Naive thymus-derived CD8-positive, alpha-beta T cell (primary cell): ENCODE measurements around the gene SLC35F3. TPM values are rescaled to one million over a fixed set of nuclear protein-coding genes. Genes with fewer than 3 reads are reported as not detected.

ENCODE experiments used
- ATAC-seq, 2 donors: fragments of 150-1000 bp; cut with Tn5 transposase in 1 of 2; sonication (Bioruptor Pico), chemical (Tn5 transposase) in 1 of 2; 1 replicate in 1 of 2; 2 replicates in 1 of 2; pipeline ENCODE4 v1.10.0; 2021; ENCODE audit warnings: mild to moderate bottlenecking in 2 of 2, moderate library complexity in 2 of 2
- POLR2A ChIA-PET: fragments of 350-600 bp; sonication (Branson Sonifier 250); formaldehyde crosslinking; loops from one replicate; lab custom pipeline; 2021; ENCODE audit warnings: antibody characterized with exemption; lab: Charles Lee
- DNase-seq, 10 donors: peaks; one replicate each; pipeline versions ENCODE4 v3.0.0 to v3.0.0-alpha.2; 2020 to 2022
- H3K27ac Mint-ChIP-seq, 10 donors: one replicate each; pipeline ENCODE4 v1.8.0; 2020 to 2022; ENCODE audit warnings: mild to moderate bottlenecking in 10 of 10, mixed read lengths in 10 of 10, moderate library complexity in 4 of 10, inconsistent platforms in 1 of 10
- H3K27me3 Mint-ChIP-seq, 5 donors: one replicate each; pipeline ENCODE4 v1.8.0; 2021 to 2022; ENCODE audit warnings: mixed read lengths in 5 of 5
- H3K36me3 Mint-ChIP-seq, 3 donors: one replicate each; pipeline ENCODE4 v1.8.0; 2020 to 2022; ENCODE audit warnings: mixed read lengths in 3 of 3, mild to moderate bottlenecking in 2 of 3, inconsistent platforms in 1 of 3
- H3K4me1 Mint-ChIP-seq, 4 donors: one replicate each; pipeline ENCODE4 v1.8.0; 2021 to 2022; ENCODE audit warnings: mixed read lengths in 4 of 4
- H3K4me3 Mint-ChIP-seq, 10 donors: one replicate each; pipeline ENCODE4 v1.8.0; 2020 to 2022; ENCODE audit warnings: mild to moderate bottlenecking in 10 of 10, mixed read lengths in 10 of 10, moderate library complexity in 6 of 10, inconsistent platforms in 1 of 10
- H3K9me3 Mint-ChIP-seq, 9 donors: one replicate each; pipeline ENCODE4 v1.8.0; 2020 to 2022; ENCODE audit warnings: mixed read lengths in 9 of 9, mild to moderate bottlenecking in 3 of 9, inconsistent platforms in 1 of 9, moderate library complexity in 1 of 9
- polyA plus RNA-seq, 3 donors: library from polyadenylated mRNA; unstranded; fragments of 300-500 nt; fragmentation: Illumina TruSeq; gene quantifications; one replicate each; pipeline ENCODE4 v1.2.3, GENCODE V29; 2021
- total RNA-seq, 8 experiments: library from RNA in 2 of 8; stranded (reverse) in 2 of 8; gene quantifications; one replicate each; pipeline ENCODE4 v1.2.3 and lab custom pipeline; 2021 to 2026

SLC35F3 gene
- total and polyA plus RNA-seq, 5 experiments from 2014 or later, result 0.06 to 0.63 (median 0.33) TPM; not detected in 1

DNA sequence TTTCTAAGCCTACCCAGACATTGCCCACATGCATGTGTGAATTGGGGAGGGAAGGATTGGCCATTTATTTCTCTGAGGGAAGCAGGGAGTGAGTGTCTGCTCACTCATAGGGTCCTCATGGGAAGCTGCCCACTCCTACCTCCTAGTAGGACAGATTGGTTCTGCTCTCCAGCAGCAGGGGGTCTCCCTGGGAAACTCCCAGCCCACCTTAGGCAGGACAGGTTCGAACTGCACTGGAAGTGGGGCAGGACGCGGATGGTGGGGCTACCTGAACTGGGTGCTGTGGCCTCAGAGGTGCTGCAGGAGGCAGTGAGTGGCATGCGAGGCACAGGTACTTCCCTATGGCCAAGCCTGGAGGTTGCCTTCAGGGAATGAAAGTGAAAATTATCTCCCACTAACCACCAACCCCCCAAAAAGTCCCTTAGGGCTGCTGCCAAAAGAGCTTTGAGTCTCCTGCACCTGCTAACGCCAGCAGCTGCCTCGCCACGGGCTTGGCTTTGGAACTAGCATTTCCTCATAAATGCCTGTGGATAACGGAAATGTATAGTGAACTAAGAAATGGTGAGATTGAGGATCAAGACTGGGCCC, 311.7 kb downstream of the SLC35F3 start:
- POLR2A ChIA-PET, result no interaction called here
- Mint-ChIP-seq H3K4me3 (peak overlapping the region in 5 of 10 donors; percentile 13 to 85 (median 53)), H3K27ac (no peak overlapping the region), H3K9me3 (no peaks in the 10 kb centered on the region), H3K4me1 (peaks cover 8 to 18% (median 16%) of the 10 kb centered on the region in 4 donors), H3K36me3 (no peaks in the 10 kb centered on the region), H3K27me3 (peaks cover 5 to 29% (median 19%) of the 10 kb centered on the region in 5 donors)
- ATAC-seq (no peak), DNase-seq (no peak)

DNA sequence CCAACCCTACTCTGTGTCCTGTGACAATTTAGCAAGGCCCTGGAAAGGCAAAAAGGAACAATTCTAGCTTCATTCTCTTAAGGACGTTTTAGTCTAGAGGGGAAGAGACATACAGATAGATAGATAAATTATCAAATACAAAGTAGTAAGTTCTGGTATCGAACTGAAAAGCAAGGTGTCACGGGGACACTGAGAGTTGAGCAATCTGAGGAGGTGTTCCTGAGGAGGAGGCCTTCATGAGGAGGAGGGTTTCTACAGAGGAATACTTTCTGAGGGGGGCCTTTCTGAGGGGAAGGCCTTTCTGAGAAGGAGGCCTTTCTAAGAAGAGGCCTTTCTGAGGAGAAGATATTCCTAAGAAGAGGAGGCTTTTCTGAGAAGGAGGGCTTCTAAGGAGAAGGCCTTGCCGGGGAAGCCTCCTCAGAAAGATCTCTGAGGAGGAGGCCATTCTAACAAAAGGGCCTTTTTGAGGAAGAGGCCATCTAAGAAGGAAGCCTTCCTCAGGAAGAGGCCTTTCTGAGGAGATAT, 312.9 kb downstream of the SLC35F3 start:
- Mint-ChIP-seq H3K27me3 (peaks cover 5 to 29% (median 19%) of the 10 kb centered on the region in 5 donors), H3K4me3 (no peak overlapping the region), H3K27ac (no peak overlapping the region), H3K36me3 (no peaks in the 10 kb centered on the region), H3K4me1 (peaks cover 8 to 18% (median 16%) of the 10 kb centered on the region in 4 donors), H3K9me3 (no peaks in the 10 kb centered on the region)
- no peak for DNase-seq
- POLR2A ChIA-PET, result no interaction called here
- ATAC-seq, result no peak

DNA sequence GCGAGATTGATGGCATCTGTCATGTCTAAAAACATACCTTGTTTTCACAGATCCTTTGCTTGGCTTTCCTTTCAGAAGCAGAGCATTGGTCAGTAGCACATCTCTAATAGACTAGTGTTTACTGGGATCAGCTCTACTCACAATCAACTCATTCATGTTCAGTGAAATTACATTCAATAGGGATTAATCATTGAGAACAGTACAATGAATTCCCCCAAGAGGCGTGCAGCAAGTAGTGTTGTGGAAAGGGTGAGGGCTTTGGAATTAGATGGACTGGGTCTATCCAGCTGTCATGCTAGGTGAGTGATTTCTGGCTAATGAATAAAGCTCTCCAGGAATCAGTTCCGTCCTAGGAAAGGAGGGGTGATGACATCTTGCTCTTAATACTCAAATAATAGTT, 313.6 kb downstream of the SLC35F3 start:
- Mint-ChIP-seq H3K36me3 (no peaks in the 10 kb centered on the region), H3K9me3 (no peaks in the 10 kb centered on the region), H3K27ac (no peak overlapping the region), H3K4me3 (no peak overlapping the region), H3K27me3 (peaks cover 4 to 29% (median 19%) of the 10 kb centered on the region in 5 donors), H3K4me1 (peaks cover 6 to 15% (median 12%) of the 10 kb centered on the region in 4 donors)
- no peak for DNase-seq
- POLR2A ChIA-PET, result no interaction called here
- ATAC-seq, result no peak

DNA sequence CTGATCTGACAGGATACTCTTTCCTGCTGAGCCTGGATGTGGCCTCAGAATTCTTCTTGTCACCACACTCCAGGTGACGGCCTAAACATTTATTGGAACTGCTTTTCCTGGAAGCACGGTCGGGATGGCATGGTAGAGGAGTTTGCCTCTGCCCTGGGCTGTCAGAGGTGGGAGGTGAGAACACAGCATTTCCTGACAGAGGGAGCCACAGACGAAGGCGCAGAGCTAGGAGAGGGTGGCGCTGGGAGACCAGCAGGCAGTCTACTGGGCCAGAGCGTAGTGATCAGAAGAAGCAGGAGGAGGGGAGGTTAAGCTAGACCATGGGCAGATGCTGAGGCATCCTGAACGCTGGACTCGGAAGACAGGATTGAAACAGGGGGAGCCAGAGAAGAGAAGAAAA, 315.2 kb downstream of the SLC35F3 start:
- H3K4me3 Mint-ChIP-seq, result no peak overlapping the region
- POLR2A ChIA-PET, result no interaction called here
- H3K4me1 Mint-ChIP-seq, result peaks cover 0 to 6% (median 4%) of the 10 kb centered on the region in 4 donors
- H3K27ac Mint-ChIP-seq, result no peak overlapping the region
- no peak for ATAC-seq
- peaks cover 4 to 29% (median 19%) of the 10 kb centered on the region in 5 donors for H3K27me3 Mint-ChIP-seq
- no peaks in the 10 kb centered on the region for H3K36me3 Mint-ChIP-seq
- H3K9me3 Mint-ChIP-seq, result no peaks in the 10 kb centered on the region
- DNase-seq, result no peak

DNA sequence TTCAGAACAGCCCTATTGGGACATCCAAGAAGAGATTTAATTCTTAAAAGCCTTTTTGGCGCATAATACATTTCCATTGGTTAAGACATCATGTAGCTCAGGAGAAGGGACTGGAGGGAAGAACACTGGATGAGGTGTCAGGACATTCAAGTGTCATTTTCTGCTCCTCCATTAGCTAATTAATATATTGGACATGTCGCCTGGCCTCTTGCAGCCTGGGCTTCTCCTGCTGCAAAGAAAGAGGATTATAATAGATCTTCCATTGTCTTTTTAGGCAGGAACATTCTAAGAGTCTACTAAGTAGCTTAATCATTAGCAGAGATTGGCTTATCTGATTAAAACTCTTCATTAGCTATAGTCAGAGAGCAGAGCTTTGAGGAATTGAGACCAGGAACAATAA, 317.1 kb downstream of the SLC35F3 start:
- Mint-ChIP-seq H3K4me3 (no peak overlapping the region), H3K9me3 (no peaks in the 10 kb centered on the region), H3K27me3 (peaks cover 0 to 18% (median 9%) of the 10 kb centered on the region in 5 donors), H3K4me1 (peaks cover 0 to 2% (median under 1%) of the 10 kb centered on the region in 4 donors), H3K27ac (no peak overlapping the region), H3K36me3 (no peaks in the 10 kb centered on the region)
- POLR2A ChIA-PET, result no interaction called here
- DNase-seq (no peak), ATAC-seq (no peak)

DNA sequence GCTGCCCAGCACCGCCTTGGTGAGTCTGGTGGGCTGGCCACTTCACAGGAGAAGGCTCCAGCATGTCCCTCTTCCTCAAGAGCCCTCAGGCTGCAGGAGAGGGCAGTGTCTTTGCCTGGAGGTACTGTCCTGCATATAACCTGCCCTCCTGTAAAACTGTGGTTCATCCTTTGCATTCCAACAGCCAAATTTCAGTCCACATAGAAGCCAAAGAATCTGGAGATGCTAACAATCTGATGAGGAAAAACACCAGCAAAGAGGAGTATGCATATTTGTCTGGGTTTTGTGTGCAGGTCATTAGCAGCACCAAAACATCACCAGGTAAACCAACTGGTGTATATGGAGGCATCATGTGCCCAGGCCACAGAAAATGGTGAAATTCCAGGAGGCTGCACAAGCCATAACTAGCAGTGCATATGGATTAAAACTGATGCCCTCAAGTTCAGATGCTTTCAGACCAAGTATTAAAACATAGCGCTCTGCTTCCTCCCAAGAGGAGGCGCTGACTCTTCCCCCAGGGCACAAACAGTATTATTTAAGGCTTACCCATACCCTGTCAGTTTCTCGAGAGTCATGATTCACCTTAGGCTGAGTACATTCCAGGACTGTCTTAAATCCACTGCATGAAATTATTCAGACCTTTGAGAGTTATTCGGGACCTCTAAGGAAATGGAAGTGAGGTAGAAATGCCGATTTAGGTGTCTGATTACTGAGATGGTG, 318.2 kb downstream of the SLC35F3 start:
- Mint-ChIP-seq H3K4me3 (no peak overlapping the region), H3K4me1 (peaks cover 0 to 2% (median under 1%) of the 10 kb centered on the region in 4 donors), H3K9me3 (no peaks in the 10 kb centered on the region), H3K27me3 (peaks cover 3 to 12% (median 6%) of the 10 kb centered on the region in 5 donors), H3K27ac (no peak overlapping the region), H3K36me3 (no peaks in the 10 kb centered on the region)
- DNase-seq, result no peak
- ATAC-seq, result no peak
- POLR2A ChIA-PET, result no interaction called here

DNA sequence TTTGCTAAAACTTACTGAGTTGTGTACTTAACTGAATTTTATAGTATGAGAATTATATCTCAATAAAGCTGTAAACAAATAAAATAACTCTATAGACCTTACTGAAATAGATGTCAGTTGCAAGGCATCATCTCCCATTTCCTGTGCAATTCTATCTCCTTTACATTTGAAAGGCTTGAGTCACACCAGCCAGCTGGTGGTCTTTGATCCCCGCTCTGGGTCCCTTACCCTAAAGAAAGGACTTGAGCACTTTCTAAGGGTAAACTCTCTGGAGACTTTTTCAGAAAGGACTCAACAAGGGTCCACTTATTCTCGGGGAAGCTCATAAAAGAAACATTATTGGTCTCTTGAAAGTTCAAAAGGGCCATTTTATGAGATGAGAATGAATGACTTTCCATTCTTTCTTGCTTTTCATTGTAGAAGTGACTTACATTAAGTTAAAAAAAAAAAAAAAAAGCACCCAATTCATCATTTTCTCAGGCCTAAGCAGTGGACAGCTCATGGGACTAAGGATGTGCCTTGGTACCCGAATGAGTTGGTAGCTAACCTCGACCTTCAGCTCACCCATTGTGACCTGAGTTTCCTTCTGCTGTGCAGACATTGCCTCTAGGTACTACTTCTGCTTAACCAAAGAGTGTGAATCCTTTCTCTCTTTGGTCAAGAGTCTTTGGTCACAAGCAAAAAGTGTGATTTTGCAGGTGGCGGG, 321.8 kb downstream of the SLC35F3 start:
- no peak for DNase-seq
- Mint-ChIP-seq H3K4me1 (peaks cover 6 to 15% (median 13%) of the 10 kb centered on the region in 4 donors), H3K36me3 (no peaks in the 10 kb centered on the region), H3K27me3 (peaks cover 7 to 17% (median 10%) of the 10 kb centered on the region in 5 donors), H3K27ac (no peak overlapping the region), H3K4me3 (no peak overlapping the region), H3K9me3 (no peaks in the 10 kb centered on the region)
- no peak for ATAC-seq
- POLR2A ChIA-PET, result no interaction called here

DNA sequence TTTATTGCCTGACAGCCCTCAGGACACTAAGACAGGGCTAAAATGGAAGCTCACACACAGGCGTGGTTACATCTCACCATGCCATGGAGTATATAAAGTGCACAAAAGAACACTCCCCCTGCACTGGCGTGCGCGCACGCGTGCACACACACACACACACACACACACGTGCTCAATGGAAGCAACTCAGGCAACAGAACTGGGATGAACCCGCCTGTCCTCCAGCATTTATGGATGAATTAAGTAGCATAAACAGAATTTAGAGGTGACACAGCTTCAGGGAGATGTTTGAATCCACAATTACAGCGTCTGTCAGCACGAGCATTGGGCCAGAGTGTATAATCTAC, 322.3 kb downstream of the SLC35F3 start:
- H3K4me1 Mint-ChIP-seq, result peaks cover 6 to 20% (median 13%) of the 10 kb centered on the region in 4 donors
- ATAC-seq, result no peak
- no peak for DNase-seq
- H3K9me3 Mint-ChIP-seq, result no peaks in the 10 kb centered on the region
- H3K27ac Mint-ChIP-seq, result no peak overlapping the region
- POLR2A ChIA-PET, result no interaction called here
- peaks cover 7 to 17% (median 10%) of the 10 kb centered on the region in 5 donors for H3K27me3 Mint-ChIP-seq
- H3K4me3 Mint-ChIP-seq, result no peak overlapping the region
- H3K36me3 Mint-ChIP-seq, result no peaks in the 10 kb centered on the region

DNA sequence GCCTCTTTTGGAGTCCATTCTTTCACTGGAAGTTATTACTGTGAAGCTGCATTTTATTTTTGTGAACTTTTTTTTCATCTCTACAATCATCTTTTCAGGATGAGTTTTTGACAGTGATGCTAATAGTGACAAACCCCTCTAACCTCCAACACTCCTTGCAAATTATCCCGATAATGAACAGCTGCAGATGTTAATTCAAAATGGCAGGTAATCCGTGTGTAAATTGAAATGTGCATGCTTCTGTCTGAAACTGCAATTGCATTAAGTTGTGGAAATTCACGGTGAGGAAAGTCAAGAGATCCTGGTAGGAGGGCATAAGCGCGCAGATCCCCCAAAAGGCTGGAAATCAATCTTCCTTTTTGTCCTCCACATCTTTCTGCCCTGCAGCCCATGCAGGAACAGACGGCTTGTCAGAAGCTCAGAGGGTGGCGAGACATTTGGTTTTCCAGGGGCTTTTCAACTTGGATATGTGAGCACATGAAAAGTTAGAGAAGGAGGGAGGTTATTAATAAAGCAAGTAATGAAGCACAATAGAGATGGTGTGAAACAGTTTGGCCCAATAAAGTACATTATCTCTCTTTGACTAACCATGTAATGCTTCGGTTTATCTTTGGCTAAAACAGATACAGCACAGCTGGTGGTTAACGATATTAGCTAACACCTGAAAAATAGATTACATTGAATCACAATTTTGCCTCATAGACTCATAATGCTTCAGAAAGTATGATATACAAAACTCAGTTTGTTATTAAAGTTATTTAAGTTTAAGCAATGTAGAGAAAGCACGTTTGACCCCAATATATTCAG, 325.3 kb downstream of the SLC35F3 start:
- ATAC-seq, result no peak
- Mint-ChIP-seq H3K27me3 (peaks cover 6 to 22% (median 17%) of the 10 kb centered on the region in 5 donors), H3K9me3 (no peaks in the 10 kb centered on the region), H3K36me3 (no peaks in the 10 kb centered on the region), H3K4me3 (peak overlapping the region in 3 of 10 donors; percentile 53 to 81 (median 67)), H3K27ac (no peak overlapping the region), H3K4me1 (peaks cover 6 to 24% (median 13%) of the 10 kb centered on the region in 4 donors)
- no peak for DNase-seq
- POLR2A ChIA-PET, result no interaction called here

DNA sequence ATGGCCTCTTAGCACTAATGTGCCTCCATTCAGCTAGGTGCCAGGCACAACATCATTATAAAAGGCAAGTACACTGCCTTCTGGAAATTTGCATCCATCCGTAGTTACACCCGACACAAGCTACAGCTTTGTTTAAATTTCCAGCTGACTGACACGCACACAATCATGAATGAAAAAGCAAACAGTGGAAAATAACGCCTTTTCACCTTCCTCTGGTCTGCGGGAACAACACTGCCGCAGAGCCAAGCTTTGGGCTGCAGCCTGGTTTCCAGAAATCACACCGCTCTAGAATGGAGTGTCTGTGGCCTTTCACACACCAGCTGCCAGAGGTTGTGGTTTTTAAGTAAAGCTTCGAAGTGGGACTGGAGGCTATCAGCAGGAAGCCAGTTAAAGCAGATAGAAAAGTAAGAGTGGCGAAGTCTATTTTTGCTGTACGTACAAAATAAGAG, 326.0 kb downstream of the SLC35F3 start:
- no peaks in the 10 kb centered on the region for H3K9me3 Mint-ChIP-seq
- H3K4me3 Mint-ChIP-seq, result peak overlapping the region in 8 of 10 donors; percentile 23 to 81 (median 60)
- peak; percentile 35 to 54 for ATAC-seq
- H3K27me3 Mint-ChIP-seq, result peaks cover 4 to 23% (median 17%) of the 10 kb centered on the region in 5 donors
- H3K4me1 Mint-ChIP-seq, result peaks cover 6 to 24% (median 13%) of the 10 kb centered on the region in 4 donors
- POLR2A ChIA-PET, result no interaction called here
- H3K36me3 Mint-ChIP-seq, result no peaks in the 10 kb centered on the region
- peak overlapping the region in 2 of 10 donors; percentile 33 to 75 for H3K27ac Mint-ChIP-seq
- no peak for DNase-seq

DNA sequence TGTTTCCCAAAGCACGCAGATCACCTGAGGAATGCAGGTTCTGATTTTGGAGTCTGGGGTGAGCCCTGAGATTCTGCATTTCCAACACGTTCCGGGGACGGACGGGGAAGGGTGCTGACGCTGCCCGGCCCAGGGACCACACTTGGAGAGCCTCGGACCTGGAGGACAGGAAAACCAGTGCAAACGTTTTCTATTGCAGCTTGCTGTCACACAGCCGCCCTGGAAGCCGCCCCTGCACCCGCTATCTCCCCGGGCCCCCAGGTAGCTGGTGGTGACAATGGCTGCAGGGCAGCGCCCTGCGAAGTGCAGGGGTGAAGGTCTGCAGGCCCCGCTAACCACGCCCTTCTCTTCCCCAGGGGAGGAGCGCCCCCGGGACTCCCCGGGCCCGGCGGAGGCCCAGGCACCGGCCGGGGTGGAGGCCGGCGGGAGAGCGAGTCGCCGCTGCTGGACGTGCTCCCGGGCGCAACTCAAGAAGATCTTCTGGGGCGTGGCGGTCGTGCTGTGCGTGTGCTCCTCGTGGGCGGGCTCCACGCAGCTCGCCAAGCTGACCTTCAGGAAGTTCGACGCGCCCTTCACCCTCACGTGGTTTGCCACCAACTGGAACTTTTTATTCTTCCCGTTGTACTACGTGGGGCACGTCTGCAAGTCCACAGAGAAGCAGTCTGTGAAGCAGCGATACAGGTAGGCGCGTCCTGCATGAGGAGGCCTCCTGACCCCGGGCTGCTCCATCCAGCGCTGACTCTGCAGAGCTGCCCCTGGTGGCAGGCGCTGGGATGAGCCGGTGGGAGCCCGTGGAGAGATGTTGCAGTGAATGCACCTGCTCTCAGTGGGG, 326.8 kb downstream of the SLC35F3 start:
- Mint-ChIP-seq H3K4me1 (peaks cover 6 to 24% (median 13%) of the 10 kb centered on the region in 4 donors), H3K27ac (no peak overlapping the region), H3K27me3 (peaks cover 4 to 23% (median 17%) of the 10 kb centered on the region in 5 donors), H3K9me3 (no peaks in the 10 kb centered on the region), H3K4me3 (peak overlapping the region in 8 of 10 donors; percentile 23 to 81 (median 60)), H3K36me3 (no peaks in the 10 kb centered on the region)
- ATAC-seq, result peak; percentile 57 to 74
- POLR2A ChIA-PET, result interaction anchor here (0.9 kb wide), 1 partner anchor 13 kb away, joined by 5 read pairs; no protein-coding TSS in a partner anchor
- peak in 1 of 10 donors; percentile 4 for DNase-seq
